OCI-LY1 (cell line): Measurements from ENCODE around the gene AKT2.

Experiments used
- H2AFZ ChIP-seq: fragments of 200-600 bp; sonication (generic), shearing (Covaris generic); 2 replicates; pipeline ENCODE4 v1.6.0; 2014; ENCODE audit warnings: antibody characterized with exemption, mild to moderate bottlenecking, low read length
- H3F3A ChIP-seq: fragments of 200-600 bp; sonication (generic), shearing (Covaris generic); 2 replicates; pipeline ENCODE4 v1.6.0; 2014; ENCODE audit warnings: mild to moderate bottlenecking, antibody characterized with exemption, low read length, moderate library complexity; ENCODE audit not compliant: insufficient read depth
- H3K27ac ChIP-seq: fragments of 200-600 bp; sonication (generic); 2 replicates; pipeline ENCODE4 v1.5.1; 2014; ENCODE audit warnings: low read length, mixed run types, mild to moderate bottlenecking, low read depth; ENCODE audit not compliant: poor library complexity, severe bottlenecking
- H3K27me3 ChIP-seq: fragments of 200-600 bp; sonication (generic); 2 replicates; pipeline ENCODE4 v1.6.0; 2014; ENCODE audit warnings: antibody characterized with exemption, mild to moderate bottlenecking, low read length, moderate library complexity; ENCODE audit not compliant: insufficient read depth
- H3K36me3 ChIP-seq: fragments of 200-600 bp; sonication (generic); 2 replicates; pipeline ENCODE4 v1.6.1; 2014; ENCODE audit warnings: mild to moderate bottlenecking, antibody characterized with exemption, low read length, moderate library complexity, mixed read lengths; ENCODE audit not compliant: insufficient read depth
- H3K4me1 ChIP-seq: fragments of 200-600 bp; sonication (generic); 2 replicates; pipeline ENCODE4 v1.5.1; 2014; ENCODE audit warnings: mild to moderate bottlenecking, low read length, moderate library complexity; ENCODE audit not compliant: insufficient read depth, severe bottlenecking
- H3K4me2 ChIP-seq: fragments of 200-600 bp; sonication (generic), shearing (Covaris generic); 2 replicates; pipeline ENCODE4 v1.6.1; 2014; ENCODE audit warnings: low read length
- H3K4me3 ChIP-seq: fragments of 200-600 bp; sonication (generic); 2 replicates; pipeline ENCODE4 v1.5.1; 2014; ENCODE audit warnings: low read length, low read depth, mild to moderate bottlenecking, mixed read lengths; ENCODE audit not compliant: poor library complexity, severe bottlenecking
- H3K79me2 ChIP-seq: fragments of 200-600 bp; shearing (Covaris generic); 2 replicates; pipeline ENCODE4 v1.6.1; 2016; ENCODE audit warnings: mixed run types, low read length, mixed read lengths; ENCODE audit not compliant: insufficient read depth
- H3K9ac ChIP-seq: fragments of 200-600 bp; sonication (generic), shearing (Covaris generic); 2 replicates; pipeline ENCODE4 v1.6.1; 2014; ENCODE audit warnings: mild to moderate bottlenecking, low read length, mixed read lengths
- H3K9me2 ChIP-seq: fragments of 200-600 bp; sonication (generic), shearing (Covaris generic); 2 replicates; pipeline ENCODE4 v1.6.1; 2014; ENCODE audit warnings: low read depth, mild to moderate bottlenecking, low read length, mixed read lengths
- H3K9me3 ChIP-seq: fragments of 200-600 bp; shearing (Covaris generic); 2 replicates; pipeline ENCODE4 v1.6.1; 2014; ENCODE audit warnings: low read length, mixed read lengths
- H4K20me1 ChIP-seq: fragments of 200-600 bp; sonication (generic), shearing (Covaris generic); 2 replicates; pipeline ENCODE4 v1.6.0; 2016; ENCODE audit warnings: mild to moderate bottlenecking, low read length; ENCODE audit not compliant: insufficient read depth
- CTCF ChIP-seq: fragments of 200-600 bp; sonication (generic), shearing (Covaris generic); IDR thresholded peaks from 2 replicates; pipeline ENCODE4 v1.5.1; 2017; ENCODE audit warnings: mild to moderate bottlenecking, antibody characterized with exemption, low read length, moderate library complexity, mixed read lengths
- EZH2 ChIP-seq: fragments of 200-600 bp; sonication (generic), shearing (Covaris generic); IDR thresholded peaks from 2 replicates; pipeline ENCODE4 v1.8.0; 2017; ENCODE audit warnings: borderline replicate concordance, mixed run types, mild to moderate bottlenecking, antibody characterized with exemption, low read length, moderate library complexity, mixed read lengths

Gene AKT2

GRCh38 chr19:40216013-40216776 lies 69.0 kb downstream of the AKT2 start:
- Histone ChIP-seq H3F3A (no peaks in the 10 kb centered on the region), H4K20me1 (no peaks in the 10 kb centered on the region), H3K9me3 (no peaks in the 10 kb centered on the region), H3K4me1 (no peaks in the 10 kb centered on the region), H3K79me2 (no peaks in the 10 kb centered on the region), H2AFZ (no peak overlapping the region), H3K27ac (no peak overlapping the region), H3K27me3 (no peaks in the 10 kb centered on the region), H3K9ac (no peak overlapping the region), H3K36me3 (no peaks in the 10 kb centered on the region), H3K9me2 (no peaks in the 10 kb centered on the region), H3K4me2 (no peak overlapping the region), H3K4me3 (no peak overlapping the region)
- no peak for TF ChIP-seq EZH2
- TF ChIP-seq CTCF = no peak

GRCh38 chr19:40214936-40215335 lies 70.2 kb downstream of the AKT2 start:
- Histone ChIP-seq H3K9ac (no peak overlapping the region), H3K4me2 (no peak overlapping the region), H3F3A (no peaks in the 10 kb centered on the region), H4K20me1 (no peaks in the 10 kb centered on the region), H3K36me3 (no peaks in the 10 kb centered on the region), H3K27me3 (no peaks in the 10 kb centered on the region), H3K9me3 (no peaks in the 10 kb centered on the region), H3K4me1 (no peaks in the 10 kb centered on the region), H3K4me3 (no peak overlapping the region), H3K27ac (no peak overlapping the region), H3K9me2 (no peaks in the 10 kb centered on the region), H3K79me2 (no peaks in the 10 kb centered on the region), H2AFZ (no peak overlapping the region)
- TF ChIP-seq EZH2 = no peak
- TF ChIP-seq CTCF = no peak

- H3K9me2 ChIP-seq = no peaks in the 10 kb centered on the region
These were observed 71.1 kb downstream of the AKT2 start for GRCh38 chr19:40213882-40214570.

More at GRCh38 chr19:40213882-40214570, 71.1 kb downstream of the AKT2 start:
- TF ChIP-seq CTCF (no peak), EZH2 (no peak)
- H3K36me3 ChIP-seq = 0 out of 2 replicates have a peak, but pooled peaks cover 2% of the 10 kb centered on the region
- no peak overlapping the region for H2AFZ ChIP-seq
- no peaks in the 10 kb centered on the region for H3K9me3 ChIP-seq
- no peaks in the 10 kb centered on the region for H4K20me1 ChIP-seq
- H3K27ac ChIP-seq = no peak overlapping the region
- no peak overlapping the region for H3K4me2 ChIP-seq
- no peaks in the 10 kb centered on the region for H3K27me3 ChIP-seq
- H3K79me2 ChIP-seq = no peaks in the 10 kb centered on the region
- H3K4me1 ChIP-seq = no peaks in the 10 kb centered on the region
- no peak overlapping the region for H3K4me3 ChIP-seq
- no peaks in the 10 kb centered on the region for H3F3A ChIP-seq
- H3K9ac ChIP-seq = no peak overlapping the region
